GM21717 (cell line): ENCODE measurements around the gene ADARB2.

Experiments
- ATAC-seq: cut with Tn5 transposase; IDR thresholded peaks from one replicate; pipeline ENCODE4 v1.9.1; 2021; ENCODE audit warnings: mild to moderate bottlenecking, moderate library complexity; ENCODE audit not compliant: unreplicated experiment

The ADARB2 gene

GRCh38 chr10:1188558-1189135 lies 548.7 kb downstream of the ADARB2 start:
- ATAC-seq, result no peak

- no peak for ATAC-seq
Observed at GRCh38 chr10:1187855-1188557, 549.3 kb downstream of the ADARB2 start.

- ATAC-seq, result no peak
Observed at GRCh38 chr10:1187151-1187854, 550.0 kb downstream of the ADARB2 start.

- no peak for ATAC-seq
Observed at GRCh38 chr10:1186683-1186990, 550.7 kb downstream of the ADARB2 start.

GRCh38 chr10:1185911-1186682 lies 551.2 kb downstream of the ADARB2 start:
- no peak for ATAC-seq

GRCh38 chr10:1184541-1185430 lies 552.5 kb downstream of the ADARB2 start:
- ATAC-seq, result no peak

- ATAC-seq, result no peak
Observed at GRCh38 chr10:1183701-1184100, 553.6 kb downstream of the ADARB2 start.

- no peak for ATAC-seq
Observed at GRCh38 chr10:1183033-1183396, 554.3 kb downstream of the ADARB2 start.

- no peak for ATAC-seq
Observed at GRCh38 chr10:1182280-1183032, 554.9 kb downstream of the ADARB2 start.

GRCh38 chr10:1180836-1181235 lies 556.5 kb downstream of the ADARB2 start:
- ATAC-seq, result no peak

GRCh38 chr10:1180071-1180730 lies 557.1 kb downstream of the ADARB2 start:
- no peak for ATAC-seq

- ATAC-seq, result no peak
Observed at GRCh38 chr10:1179346-1180070, 557.8 kb downstream of the ADARB2 start.

GRCh38 chr10:1178506-1178905 lies 558.8 kb downstream of the ADARB2 start:
- ATAC-seq, result no peak

GRCh38 chr10:1177936-1178335 lies 559.4 kb downstream of the ADARB2 start:
- ATAC-seq, result no peak

GRCh38 chr10:1175956-1176565 lies 561.3 kb downstream of the ADARB2 start:
- no peak for ATAC-seq

GRCh38 chr10:1174022-1174421 lies 563.3 kb downstream of the ADARB2 start:
- ATAC-seq, result no peak

- ATAC-seq, result no peak
Observed at GRCh38 chr10:1173091-1173490, 564.2 kb downstream of the ADARB2 start.

- no peak for ATAC-seq
Observed at GRCh38 chr10:1172256-1172984, 564.9 kb downstream of the ADARB2 start.
